Colonic mucosa (tissue), 4 donors: ENCODE measurements around the gene SH3RF2. TPM values are rescaled to one million over a fixed set of nuclear protein-coding genes. Genes with fewer than 3 reads are reported as not detected.

Source experiments
- DNase-seq: peaks from one replicate; pipeline ENCODE4 v3.0.0-alpha.2; 2020
- H3K27ac ChIP-seq: fragments of 200-600 bp; one replicate; pipeline ENCODE4 v1.8.0; 2021
- H3K27me3 ChIP-seq: fragments of 200-600 bp; one replicate; pipeline ENCODE4 v1.8.0; 2021
- H3K36me3 ChIP-seq: fragments of 200-600 bp; one replicate; pipeline ENCODE4 v1.8.0; 2021
- H3K4me1 ChIP-seq: fragments of 200-600 bp; one replicate; pipeline ENCODE4 v1.8.0; 2021; ENCODE audit warnings: mild to moderate bottlenecking
- H3K4me3 ChIP-seq: fragments of 200-600 bp; one replicate; pipeline ENCODE4 v1.8.0; 2021
- H3K9ac ChIP-seq, 2 donors: one replicate each; pipeline ENCODE4 v1.7.0; 2013; ENCODE audit warnings: control low read depth in 2 of 2, low read depth in 2 of 2, low read length in 2 of 2
- H3K9me3 ChIP-seq: fragments of 200-600 bp; one replicate; pipeline ENCODE4 v1.8.0; 2021
- CTCF ChIP-seq: fragments of 200-600 bp; IDR thresholded peaks from one replicate; pipeline ENCODE4 v1.8.0; 2022; ENCODE audit warnings: antibody characterized with exemption, mild to moderate bottlenecking
- intact Hi-C: fragments of 100-400 bp; cut with DNase I; formaldehyde crosslinking; loops from one replicate; pipeline ENCODE4 v1.14.1; 2022
- total RNA-seq, 2 donors: library from RNA; stranded (reverse); fragmentation: NEBNext Ultra II Directional in 1 of 2; extraction: Animal tissue kit (Norgen Biotek cat#: 25700) in 1 of 2; gene quantifications; one replicate each; pipeline ENCODE4 v1.2.1, GENCODE V29; 2021
- donor health status: healthy.
- donor health status: DM: no; HTN: no; CAD: no.
- donor health status: DM: no; HTN: no; CAD: no.

The SH3RF2 gene
- total RNA-seq, 2 donors from 2014 or later: 58.2 to 59.3 TPM

GRCh38 chr5:145908206-145908960 is 28.0 kb upstream of the SH3RF2 start:
- H3K27me3 ChIP-seq: no peaks in the 10 kb centered on the region
- DNase-seq: no peak
- no peak overlapping the region for H3K4me3 ChIP-seq
- no peaks in the 10 kb centered on the region for H3K4me1 ChIP-seq
- H3K27ac ChIP-seq: no peak overlapping the region
- peak; percentile 29 for TF ChIP-seq CTCF
- intact Hi-C loops: loop anchor here (5.0 kb wide), 1 partner anchor 144 kb away; no protein-coding TSS in a partner anchor
- no peaks in the 10 kb centered on the region for H3K9me3 ChIP-seq
- no peaks in the 10 kb centered on the region for H3K36me3 ChIP-seq
- H3K9ac ChIP-seq: no peak overlapping the region

- intact Hi-C loops: no loop called here
- no peak for TF ChIP-seq CTCF
- Histone ChIP-seq H3K36me3 (no peaks in the 10 kb centered on the region), H3K9ac (no peak overlapping the region), H3K27me3 (no peaks in the 10 kb centered on the region), H3K4me3 (no peak overlapping the region), H3K4me1 (no peaks in the 10 kb centered on the region), H3K9me3 (no peaks in the 10 kb centered on the region), H3K27ac (no peak overlapping the region)
- no peak for DNase-seq
Measured at GRCh38 chr5:145911164-145911563, 25.2 kb upstream of the SH3RF2 start.

- Histone ChIP-seq H3K9me3 (no peaks in the 10 kb centered on the region), H3K27ac (no peak overlapping the region), H3K27me3 (no peaks in the 10 kb centered on the region), H3K4me3 (no peak overlapping the region), H3K36me3 (no peaks in the 10 kb centered on the region), H3K9ac (no peak overlapping the region), H3K4me1 (no peaks in the 10 kb centered on the region)
- no peak for DNase-seq
- TF ChIP-seq CTCF: no peak
- intact Hi-C loops: no loop called here
Measured at GRCh38 chr5:145912019-145912418, 24.4 kb upstream of the SH3RF2 start.

GRCh38 chr5:145912594-145912993 is 23.8 kb upstream of the SH3RF2 start:
- Histone ChIP-seq H3K27me3 (no peaks in the 10 kb centered on the region), H3K4me3 (no peak overlapping the region), H3K9ac (no peak overlapping the region), H3K36me3 (no peaks in the 10 kb centered on the region), H3K4me1 (no peaks in the 10 kb centered on the region), H3K27ac (no peak overlapping the region), H3K9me3 (no peaks in the 10 kb centered on the region)
- DNase-seq: no peak
- no peak for TF ChIP-seq CTCF
- intact Hi-C loops: no loop called here

- no peak for DNase-seq
- H3K9ac ChIP-seq: no peak overlapping the region
- no peaks in the 10 kb centered on the region for H3K36me3 ChIP-seq
- H3K4me1 ChIP-seq: no peaks in the 10 kb centered on the region
- no peak overlapping the region for H3K4me3 ChIP-seq
- H3K27me3 ChIP-seq: no peaks in the 10 kb centered on the region
- no peak for TF ChIP-seq CTCF
- intact Hi-C loops: no loop called here
- no peak overlapping the region for H3K27ac ChIP-seq
- no peaks in the 10 kb centered on the region for H3K9me3 ChIP-seq
Measured at GRCh38 chr5:145913701-145914100, 22.7 kb upstream of the SH3RF2 start.
